ENCODE measurements around the gene TRPM8.

The TRPM8 gene

DNA sequence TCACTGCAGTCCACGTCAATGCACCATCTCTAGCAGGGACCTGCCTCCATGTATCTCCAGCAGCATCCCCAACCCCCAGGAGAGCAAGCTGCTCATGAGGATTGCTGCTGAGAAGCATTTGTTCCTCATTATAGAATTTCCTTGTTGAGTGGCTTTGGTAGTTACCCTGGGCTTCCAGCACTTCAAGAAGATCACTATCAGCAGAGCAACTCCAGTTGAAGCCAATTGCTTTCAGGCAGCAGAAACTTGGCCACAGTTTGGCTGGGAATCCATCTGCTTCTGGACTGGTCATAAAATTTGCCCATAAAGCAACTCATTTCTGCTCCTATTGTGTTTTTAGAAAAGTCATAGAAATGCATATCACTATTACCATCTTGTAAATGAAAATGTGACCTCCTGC is 17.4 kb downstream of the TRPM8 start:
- TF ChIP-seq FOXM1 (IDR thresholded peaks at IDR 0.05; ENCODE audit: borderline replicate concordance, low read depth) (no peak), TEAD4 (IDR thresholded peaks at IDR 0.05) (no peak), RAD21 (IDR thresholded peaks at IDR 0.05; ENCODE audit: low read depth) (no peak), TCF12 (IDR thresholded peaks at IDR 0.05; ENCODE audit: low read depth) (no peak), CEBPB (IDR thresholded peaks at IDR 0.05) (no peak), NFIC (IDR thresholded peaks at IDR 0.05) (no peak), CREB1 (IDR thresholded peaks at IDR 0.05; ENCODE audit: low read depth) (no peak), EP300 (IDR thresholded peaks at IDR 0.05; ENCODE audit: borderline replicate concordance) (no peak), EGR1 (IDR thresholded peaks at IDR 0.05) (no peak), YY1 (IDR thresholded peaks at IDR 0.05; ENCODE audit: low read depth) (no peak), ZBTB7A (IDR thresholded peaks at IDR 0.05; ENCODE audit: low read depth) (no peak), TAF1 (IDR thresholded peaks at IDR 0.05; ENCODE audit: low read depth) (no peak)
- TF ChIP-seq, protein P1, sequence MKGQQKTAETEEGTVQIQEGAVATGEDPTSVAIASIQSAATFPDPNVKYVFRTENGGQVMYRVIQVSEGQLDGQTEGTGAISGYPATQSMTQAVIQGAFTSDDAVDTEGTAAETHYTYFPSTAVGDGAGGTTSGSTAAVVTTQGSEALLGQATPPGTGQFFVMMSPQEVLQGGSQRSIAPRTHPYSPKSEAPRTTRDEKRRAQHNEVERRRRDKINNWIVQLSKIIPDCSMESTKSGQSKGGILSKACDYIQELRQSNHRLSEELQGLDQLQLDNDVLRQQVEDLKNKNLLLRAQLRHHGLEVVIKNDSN (IDR thresholded peaks at IDR 0.05): no peak
- TF ChIP-seq, protein P2, sequence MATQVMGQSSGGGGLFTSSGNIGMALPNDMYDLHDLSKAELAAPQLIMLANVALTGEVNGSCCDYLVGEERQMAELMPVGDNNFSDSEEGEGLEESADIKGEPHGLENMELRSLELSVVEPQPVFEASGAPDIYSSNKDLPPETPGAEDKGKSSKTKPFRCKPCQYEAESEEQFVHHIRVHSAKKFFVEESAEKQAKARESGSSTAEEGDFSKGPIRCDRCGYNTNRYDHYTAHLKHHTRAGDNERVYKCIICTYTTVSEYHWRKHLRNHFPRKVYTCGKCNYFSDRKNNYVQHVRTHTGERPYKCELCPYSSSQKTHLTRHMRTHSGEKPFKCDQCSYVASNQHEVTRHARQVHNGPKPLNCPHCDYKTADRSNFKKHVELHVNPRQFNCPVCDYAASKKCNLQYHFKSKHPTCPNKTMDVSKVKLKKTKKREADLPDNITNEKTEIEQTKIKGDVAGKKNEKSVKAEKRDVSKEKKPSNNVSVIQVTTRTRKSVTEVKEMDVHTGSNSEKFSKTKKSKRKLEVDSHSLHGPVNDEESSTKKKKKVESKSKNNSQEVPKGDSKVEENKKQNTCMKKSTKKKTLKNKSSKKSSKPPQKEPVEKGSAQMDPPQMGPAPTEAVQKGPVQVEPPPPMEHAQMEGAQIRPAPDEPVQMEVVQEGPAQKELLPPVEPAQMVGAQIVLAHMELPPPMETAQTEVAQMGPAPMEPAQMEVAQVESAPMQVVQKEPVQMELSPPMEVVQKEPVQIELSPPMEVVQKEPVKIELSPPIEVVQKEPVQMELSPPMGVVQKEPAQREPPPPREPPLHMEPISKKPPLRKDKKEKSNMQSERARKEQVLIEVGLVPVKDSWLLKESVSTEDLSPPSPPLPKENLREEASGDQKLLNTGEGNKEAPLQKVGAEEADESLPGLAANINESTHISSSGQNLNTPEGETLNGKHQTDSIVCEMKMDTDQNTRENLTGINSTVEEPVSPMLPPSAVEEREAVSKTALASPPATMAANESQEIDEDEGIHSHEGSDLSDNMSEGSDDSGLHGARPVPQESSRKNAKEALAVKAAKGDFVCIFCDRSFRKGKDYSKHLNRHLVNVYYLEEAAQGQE (IDR thresholded peaks at IDR 0.05; ENCODE audit: low read depth): no peak
- TF ChIP-seq, protein P3, sequence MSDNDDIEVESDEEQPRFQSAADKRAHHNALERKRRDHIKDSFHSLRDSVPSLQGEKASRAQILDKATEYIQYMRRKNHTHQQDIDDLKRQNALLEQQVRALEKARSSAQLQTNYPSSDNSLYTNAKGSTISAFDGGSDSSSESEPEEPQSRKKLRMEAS (IDR thresholded peaks at IDR 0.05): no peak

DNA sequence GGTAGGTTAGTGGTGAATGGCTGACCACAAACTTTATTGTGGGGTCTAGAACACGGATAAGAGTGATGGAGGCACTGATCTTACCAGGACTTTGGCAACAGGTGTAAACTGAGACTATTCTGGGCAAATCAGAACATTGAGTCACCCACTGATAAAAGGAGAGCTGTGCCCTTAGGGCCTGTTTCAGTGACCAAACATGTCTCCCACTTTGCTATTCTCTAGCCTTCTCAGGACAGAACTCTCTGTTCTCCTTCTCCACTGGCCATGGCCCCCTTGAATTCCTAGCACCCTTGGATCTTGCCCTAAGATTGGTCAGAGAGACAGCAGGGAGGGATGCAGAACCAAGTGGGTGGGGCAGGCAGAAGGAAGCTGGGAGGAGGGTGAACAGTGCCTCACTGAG is 18.3 kb downstream of the TRPM8 start:
- no peak for TF ChIP-seq YY1 (IDR thresholded peaks at IDR 0.05; ENCODE audit: low read depth)
- TF ChIP-seq TAF1 (IDR thresholded peaks at IDR 0.05; ENCODE audit: low read depth): no peak
- TF ChIP-seq NFIC (IDR thresholded peaks at IDR 0.05): no peak
- no peak for TF ChIP-seq EGR1 (IDR thresholded peaks at IDR 0.05)
- TF ChIP-seq EP300 (IDR thresholded peaks at IDR 0.05; ENCODE audit: borderline replicate concordance): no peak
- TF ChIP-seq, protein P3 (IDR thresholded peaks at IDR 0.05): no peak
- no peak for TF ChIP-seq CEBPB (IDR thresholded peaks at IDR 0.05)
- no peak for TF ChIP-seq RAD21 (IDR thresholded peaks at IDR 0.05; ENCODE audit: low read depth)
- TF ChIP-seq, protein P1 (IDR thresholded peaks at IDR 0.05): no peak
- no peak for TF ChIP-seq FOXM1 (IDR thresholded peaks at IDR 0.05; ENCODE audit: borderline replicate concordance, low read depth)
- TF ChIP-seq, protein P2 (IDR thresholded peaks at IDR 0.05; ENCODE audit: low read depth): no peak
- no peak for TF ChIP-seq TCF12 (IDR thresholded peaks at IDR 0.05; ENCODE audit: low read depth)
- no peak for TF ChIP-seq CREB1 (IDR thresholded peaks at IDR 0.05; ENCODE audit: low read depth)
- TF ChIP-seq TEAD4 (IDR thresholded peaks at IDR 0.05): no peak
- no peak for TF ChIP-seq ZBTB7A (IDR thresholded peaks at IDR 0.05; ENCODE audit: low read depth)

DNA sequence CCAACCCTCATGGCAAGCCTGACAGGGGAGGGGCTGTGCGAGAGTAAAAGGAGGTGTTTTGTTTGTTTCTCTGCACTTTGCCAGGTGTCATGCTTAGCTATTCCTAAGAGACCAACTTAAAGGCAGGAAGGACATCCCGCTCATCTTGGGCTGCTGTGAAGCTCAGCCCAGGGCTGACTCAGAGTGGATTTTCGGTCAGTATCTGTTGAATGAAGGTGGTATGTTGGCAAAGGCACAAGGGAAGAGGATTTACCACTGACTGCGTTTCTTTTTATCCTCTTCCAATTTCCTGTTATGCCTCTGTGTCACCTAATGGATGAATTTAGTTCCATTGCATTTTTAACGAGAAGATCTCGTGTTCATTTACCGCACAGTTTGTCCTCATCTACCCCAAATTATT is 18.9 kb downstream of the TRPM8 start:
- TF ChIP-seq, protein P3 (IDR thresholded peaks at IDR 0.05): no peak
- TF ChIP-seq EP300 (IDR thresholded peaks at IDR 0.05; ENCODE audit: borderline replicate concordance): no peak
- TF ChIP-seq ZBTB7A (IDR thresholded peaks at IDR 0.05; ENCODE audit: low read depth): no peak
- TF ChIP-seq TAF1 (IDR thresholded peaks at IDR 0.05; ENCODE audit: low read depth): no peak
- TF ChIP-seq, protein P1 (IDR thresholded peaks at IDR 0.05): no peak
- no peak for TF ChIP-seq YY1 (IDR thresholded peaks at IDR 0.05; ENCODE audit: low read depth)
- TF ChIP-seq, protein P2 (IDR thresholded peaks at IDR 0.05; ENCODE audit: low read depth): no peak
- TF ChIP-seq CREB1 (IDR thresholded peaks at IDR 0.05; ENCODE audit: low read depth): no peak
- TF ChIP-seq TCF12 (IDR thresholded peaks at IDR 0.05; ENCODE audit: low read depth): no peak
- no peak for TF ChIP-seq RAD21 (IDR thresholded peaks at IDR 0.05; ENCODE audit: low read depth)
- TF ChIP-seq TEAD4 (IDR thresholded peaks at IDR 0.05): no peak
- no peak for TF ChIP-seq NFIC (IDR thresholded peaks at IDR 0.05)
- no peak for TF ChIP-seq EGR1 (IDR thresholded peaks at IDR 0.05)
- TF ChIP-seq CEBPB (IDR thresholded peaks at IDR 0.05): no peak
- TF ChIP-seq FOXM1 (IDR thresholded peaks at IDR 0.05; ENCODE audit: borderline replicate concordance, low read depth): no peak
